ENCODE results near the gene BGN.

BGN gene

GRCh38 chrX:153494541-153495361 is at the start of gene BGN:
Gene BGN (plus strand): TSS chrX:153494980. CDS start chrX:153504632, 9,652 bp downstream.
- no peak for DNase-seq

DNA sequence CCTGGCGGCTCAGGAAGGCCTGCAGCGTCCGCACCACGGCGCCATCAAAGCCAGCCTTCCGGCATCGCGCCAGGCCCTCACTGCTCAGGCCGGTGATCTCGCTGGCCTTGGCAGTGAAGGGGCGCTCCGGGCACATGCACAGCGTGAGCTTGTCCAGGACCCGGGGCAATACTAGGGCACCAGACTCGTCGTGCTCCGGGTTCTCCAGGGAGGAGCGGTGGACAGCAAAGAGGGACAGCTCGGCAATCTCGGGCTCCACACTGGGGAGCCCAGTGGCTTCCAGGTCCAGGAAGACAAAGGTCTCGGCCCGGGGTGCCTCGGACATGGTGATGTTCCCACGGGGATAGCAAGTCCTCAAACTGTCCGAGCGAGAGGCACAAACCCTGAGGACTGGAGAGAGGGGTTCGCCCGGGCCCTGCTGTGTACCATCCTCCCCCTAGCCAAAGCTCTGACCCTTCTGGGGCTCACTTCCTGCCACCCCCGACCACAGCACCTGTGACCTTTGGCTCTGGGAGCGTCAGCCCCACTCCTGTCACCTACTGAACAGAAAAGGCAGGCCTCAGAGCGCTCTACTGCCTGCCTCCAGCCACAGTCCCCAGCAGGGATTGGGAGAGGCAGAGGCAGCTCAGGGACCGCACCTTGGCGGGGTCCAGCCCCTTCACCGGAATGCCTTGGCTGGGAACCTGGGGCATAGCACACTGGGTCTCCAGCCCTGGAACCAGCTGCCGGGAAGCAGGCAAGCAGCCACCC is 49.5 kb upstream of the BGN start:
- no peak for DNase-seq

DNA sequence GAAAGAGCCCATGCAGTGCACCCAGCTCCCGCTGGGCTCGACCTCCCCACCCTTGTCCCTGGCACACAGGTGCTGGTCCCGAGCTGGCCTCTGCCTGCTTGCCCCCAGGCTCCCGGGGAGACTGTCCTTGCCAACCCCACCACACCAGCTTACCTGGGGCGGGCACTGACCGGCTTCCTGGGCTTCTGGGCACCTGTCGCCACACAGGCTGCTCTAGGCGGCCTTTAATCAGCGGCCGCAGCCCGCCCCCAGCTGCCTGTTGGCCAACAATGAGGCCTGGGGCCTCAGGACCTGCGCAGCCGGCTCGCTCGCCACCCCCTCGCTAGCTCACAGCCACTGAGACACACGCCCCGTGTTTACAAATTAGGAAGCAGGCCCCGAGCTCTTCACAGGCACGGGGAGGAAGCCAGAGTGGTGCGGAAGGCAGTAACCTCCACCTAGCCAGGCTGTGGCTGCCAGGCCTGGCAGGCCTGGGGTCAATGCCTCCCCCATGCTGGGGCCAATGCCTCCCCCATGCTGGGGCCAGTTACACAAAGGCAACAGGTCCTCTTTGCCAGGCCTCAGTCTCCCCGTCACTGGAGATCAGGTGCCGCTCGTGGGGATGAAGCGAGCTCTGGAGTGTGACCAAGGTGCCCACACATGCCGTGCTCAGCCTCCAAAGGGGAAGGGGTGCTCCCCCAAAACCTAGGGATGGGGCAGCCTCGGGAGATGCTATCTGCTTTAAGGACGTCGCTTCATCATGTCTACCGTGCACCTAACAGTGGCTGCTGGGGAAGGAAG is 48.7 kb upstream of the BGN start, which contains the start of gene TREX2:
TSS of gene TREX2 (minus strand) at position 201 of the 780 bp plus-strand sequence. CDS start 626 bp downstream, outside the sequence.
- no peak for DNase-seq

GRCh38 chrX:153446636-153446936 is 48.2 kb upstream of the BGN start:
- no peak for DNase-seq

DNA sequence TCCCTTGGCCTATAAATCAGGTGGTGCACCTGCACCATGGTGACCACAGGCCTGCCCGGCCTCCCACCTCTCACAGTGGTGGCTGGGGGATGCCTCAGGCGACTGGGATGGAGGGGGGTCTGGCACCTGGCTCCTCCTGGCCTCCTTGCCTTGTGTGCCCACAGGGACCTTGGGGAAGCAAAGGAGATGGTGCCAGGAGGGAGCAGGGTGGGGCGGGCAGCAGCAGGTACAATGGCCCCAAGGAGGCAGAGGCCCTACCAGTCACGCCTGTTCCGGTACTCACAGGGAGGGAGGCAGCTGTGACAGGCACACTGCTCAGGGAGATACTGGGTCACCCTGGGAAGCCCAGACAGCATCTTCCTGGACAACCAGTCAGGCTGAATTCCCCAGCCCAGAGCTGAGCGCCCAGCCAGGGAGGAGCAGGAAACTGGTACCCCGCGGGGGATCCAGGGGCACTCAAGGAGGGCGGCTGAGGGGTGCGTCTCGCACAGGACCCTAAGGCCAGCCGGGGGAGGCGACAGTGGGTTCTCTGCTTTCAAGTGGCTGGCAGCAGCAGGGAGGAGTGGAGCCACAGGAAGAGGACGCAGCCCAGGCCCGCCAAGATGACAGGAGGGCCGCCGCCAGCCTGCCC is 47.7 kb upstream of the BGN start:
- DNase-seq = no peak

DNA sequence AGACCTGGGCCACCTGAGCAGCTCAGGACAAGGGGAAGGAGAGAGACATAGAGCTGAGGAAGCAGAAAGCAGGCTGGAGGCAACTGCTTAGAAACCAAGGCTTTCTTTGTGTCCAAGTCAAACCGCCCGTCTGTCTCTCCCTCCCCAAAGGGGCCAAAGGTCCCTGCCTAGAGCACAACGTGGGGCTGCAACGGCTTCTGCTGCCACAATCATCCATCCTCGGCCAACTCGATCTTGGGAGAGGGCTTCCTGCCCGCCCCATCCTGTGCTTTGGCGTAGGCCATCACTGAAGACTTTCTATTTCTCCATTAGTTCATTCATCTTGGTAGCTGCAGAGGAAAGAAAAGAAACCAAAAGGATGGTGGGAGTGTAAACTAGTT is 47.2 kb upstream of the BGN start:
- no peak for DNase-seq

DNA sequence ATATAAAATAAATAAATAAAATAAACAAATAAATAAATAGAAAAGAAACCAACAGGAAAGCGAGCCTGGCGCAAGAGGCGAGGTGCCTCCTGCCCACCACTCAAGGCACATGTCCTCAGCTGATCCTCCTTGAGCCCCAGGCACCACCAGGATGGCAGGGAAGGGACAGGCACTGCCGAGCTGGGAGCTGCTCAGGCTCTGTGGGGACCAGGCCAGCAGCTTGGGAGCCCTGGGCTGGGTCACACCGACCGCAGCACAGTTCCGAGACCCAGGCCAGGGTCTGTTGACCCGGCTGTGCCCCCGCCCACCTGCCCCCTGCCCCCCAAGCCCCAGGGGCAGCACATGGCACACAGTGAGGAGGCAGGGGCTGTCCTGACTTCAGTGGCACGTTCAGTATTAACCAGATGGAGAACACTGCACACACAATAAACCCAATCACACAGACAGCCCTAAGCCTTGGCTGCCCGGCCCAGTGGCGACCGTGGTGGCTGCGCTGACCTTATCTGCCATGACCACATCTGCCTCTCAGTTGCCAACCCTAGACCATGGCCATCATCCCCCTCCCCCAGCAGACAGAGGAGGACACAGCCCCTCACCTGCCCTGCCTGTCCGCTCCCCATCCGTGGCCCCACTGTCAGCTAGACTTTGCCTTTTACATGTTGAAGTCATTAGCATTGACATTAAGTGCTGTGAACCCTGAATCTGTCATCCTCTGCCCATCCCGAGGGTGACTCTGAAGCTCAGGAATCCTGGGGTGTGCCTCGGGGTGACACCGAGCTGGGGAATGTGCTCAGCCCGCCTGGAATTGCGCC is 46.0 kb upstream of the BGN start:
- DNase-seq = no peak

- no peak for DNase-seq
These were observed 45.2 kb upstream of the BGN start for GRCh38 chrX:153449368-153450113.

DNA sequence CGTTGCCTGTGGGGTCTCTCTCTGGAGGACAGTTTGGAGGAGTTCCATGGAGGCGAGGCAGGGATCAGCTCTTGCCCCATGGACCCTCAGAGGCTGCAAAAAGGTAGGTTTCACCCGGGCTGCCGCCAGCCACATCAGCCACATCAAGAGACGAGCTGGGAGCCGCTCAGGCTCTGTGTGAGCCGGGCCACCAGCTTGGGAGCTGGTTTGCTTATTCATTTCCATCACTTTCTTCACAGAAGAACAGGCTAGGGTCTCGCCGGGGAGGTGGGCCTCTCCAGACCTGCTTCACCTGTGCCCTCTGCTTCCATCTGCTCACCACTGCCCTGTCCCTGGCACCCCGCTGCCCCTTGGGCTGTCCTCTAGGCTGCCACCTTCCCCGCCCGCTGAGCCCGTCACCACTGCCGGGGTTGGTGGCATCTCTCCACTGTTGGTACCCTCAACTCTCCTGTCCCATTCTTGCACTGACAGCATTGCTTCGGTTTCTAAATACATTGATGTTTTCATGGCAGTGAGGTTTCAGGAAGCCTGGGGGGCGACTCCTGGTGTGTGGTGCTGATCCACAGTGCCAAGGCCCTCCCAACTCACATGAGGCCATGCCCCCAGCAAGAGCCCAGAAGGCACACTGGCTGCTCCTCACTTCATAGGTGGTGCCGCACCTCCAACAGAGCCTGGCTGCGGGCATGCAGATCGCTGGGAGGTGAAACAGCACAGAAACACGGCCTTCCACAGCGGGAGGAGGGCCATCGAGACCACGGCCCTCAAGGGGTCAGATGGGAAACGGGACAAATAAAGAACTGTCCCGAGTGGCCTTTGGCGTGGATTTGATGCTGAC is 44.4 kb upstream of the BGN start:
- DNase-seq = no peak

- no peak for DNase-seq
These were observed 43.9 kb upstream of the BGN start for GRCh38 chrX:153450949-153451277.

DNA sequence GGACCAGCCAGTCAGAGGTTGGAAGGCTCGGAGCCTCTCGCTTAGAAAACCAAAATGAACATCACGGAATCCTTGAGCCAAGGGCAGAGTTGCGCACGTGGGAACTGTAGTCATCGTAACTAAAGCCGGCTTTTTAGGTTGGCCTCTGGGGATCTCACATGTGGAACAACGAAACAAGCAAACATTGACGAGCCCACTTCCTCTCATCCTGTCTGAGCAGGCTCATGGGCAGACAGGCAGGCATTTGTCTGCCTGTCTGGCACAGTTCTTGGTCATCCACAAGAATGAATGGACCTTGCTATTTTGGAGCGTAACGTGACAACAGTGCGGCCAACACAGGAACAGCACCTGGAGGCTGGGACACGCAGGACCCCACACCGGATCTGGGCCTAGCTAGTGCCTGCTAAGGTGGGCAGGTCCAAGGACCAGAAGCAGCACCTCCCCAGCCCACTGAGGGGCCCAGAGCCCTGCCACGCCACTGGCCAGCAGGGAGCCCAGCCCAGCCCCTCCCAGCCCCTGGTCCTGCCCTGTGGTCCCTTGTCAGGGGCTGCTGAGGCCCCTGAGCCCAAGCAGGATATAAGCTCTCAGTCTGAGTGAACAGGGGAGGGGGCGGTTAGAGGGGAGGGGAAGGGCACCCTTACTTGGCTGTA is 39.8 kb upstream of the BGN start:
- DNase-seq = no peak

DNA sequence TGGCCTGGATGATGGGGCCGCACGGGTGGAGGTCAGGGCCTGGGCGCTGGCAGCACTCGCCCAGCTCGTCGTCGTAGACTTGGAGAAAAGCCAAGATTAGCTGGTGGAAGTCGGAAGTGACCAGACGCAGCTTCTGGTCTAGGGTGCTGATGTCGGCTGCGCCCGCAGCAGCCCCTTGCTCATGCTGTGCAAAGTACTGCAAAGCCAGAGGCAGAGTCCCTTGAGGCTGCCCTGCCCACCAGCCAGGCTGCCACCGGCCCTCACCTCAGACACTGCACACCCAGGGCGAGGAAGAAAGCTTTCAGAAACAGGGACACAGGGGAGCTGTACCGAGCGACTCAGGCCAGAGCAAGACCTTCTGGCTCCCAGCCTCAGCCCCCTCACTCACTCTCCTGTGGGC is 39.2 kb upstream of the BGN start:
- DNase-seq = no peak

DNA sequence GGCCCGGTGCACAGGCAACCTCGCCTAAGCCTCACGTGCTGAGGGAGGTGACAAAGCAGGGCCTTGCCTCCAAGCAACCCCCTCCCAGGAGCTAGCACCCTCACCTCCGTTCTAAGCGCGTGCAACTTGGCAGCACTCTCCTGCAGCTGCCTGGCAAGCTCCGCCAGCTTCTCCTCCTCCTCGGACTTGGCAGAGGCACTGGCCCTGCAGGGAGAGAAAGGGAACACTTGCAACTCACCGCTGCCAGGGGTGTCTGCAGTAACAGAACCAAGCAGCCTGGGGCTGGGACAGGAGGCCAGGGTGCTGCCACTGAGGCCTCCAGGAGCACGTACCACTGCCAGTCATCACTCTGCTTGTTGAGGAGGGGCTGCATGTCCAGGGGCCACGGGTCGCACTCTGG is 38.6 kb upstream of the BGN start:
- DNase-seq = no peak

- DNase-seq = no peak
These were observed 38.1 kb upstream of the BGN start for GRCh38 chrX:153456704-153457103.

DNA sequence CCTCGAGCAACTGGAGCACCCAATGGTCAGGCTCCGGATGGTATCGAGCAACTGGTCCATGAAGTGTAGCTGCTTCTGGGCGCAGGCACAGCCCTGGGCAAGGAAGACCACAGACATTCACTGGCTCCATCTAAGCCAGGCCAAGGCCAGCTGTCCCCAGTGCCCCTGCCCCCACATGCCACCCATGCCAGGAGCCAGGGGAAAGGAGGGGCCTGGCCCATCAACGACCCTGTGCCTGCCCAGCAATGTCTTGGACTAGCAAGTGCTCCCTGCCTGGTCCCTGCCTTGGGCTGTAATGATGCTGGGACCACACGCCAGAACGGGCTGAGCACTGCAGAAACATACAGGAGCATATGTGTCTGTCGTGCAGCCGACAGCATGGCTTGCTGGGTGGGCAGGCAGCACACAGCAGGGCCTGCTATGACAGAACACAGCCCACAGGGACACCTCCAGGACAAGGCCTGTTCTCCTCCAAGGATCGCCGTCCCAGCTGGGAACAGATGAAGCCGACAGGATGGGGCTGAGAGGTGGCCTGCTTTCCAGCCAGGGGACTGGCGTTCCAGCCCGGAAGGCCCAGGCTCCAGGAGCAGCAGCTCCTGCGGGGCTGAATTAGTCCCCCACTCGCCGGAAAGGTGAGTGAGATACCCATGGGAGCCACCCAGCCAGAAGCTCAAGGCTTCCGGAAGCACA is 37.5 kb upstream of the BGN start:
- no peak for DNase-seq

DNA sequence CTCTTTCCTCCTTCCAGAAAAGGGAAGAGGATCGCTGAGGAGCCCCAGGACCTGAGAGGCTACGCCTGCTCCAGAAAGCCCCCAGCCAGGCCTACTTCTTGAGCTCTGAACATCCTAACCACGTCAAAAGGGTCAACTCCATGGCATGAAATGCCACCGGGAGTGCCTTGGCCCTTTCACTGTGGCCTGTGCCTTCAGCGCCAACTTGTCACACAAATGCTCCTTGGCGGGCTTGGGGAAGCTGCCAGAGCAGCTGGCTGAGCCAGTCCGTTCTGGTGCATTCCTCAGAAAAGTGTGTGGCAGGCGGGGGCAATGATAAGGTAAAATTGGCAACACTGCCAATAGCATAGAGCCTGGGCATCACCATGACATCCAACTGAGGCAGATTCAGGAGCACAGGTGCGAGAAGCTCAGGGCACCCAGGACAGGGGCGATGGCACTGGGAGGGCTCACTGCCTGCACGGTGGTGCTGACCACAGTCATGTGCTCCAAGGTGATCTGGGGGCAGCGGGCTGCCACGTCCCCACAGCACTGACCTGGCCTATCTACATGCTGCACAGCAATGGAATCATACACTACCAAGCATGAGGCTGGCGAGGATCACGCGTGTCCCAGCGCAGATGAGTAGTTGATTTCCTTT is 36.8 kb upstream of the BGN start:
- DNase-seq = no peak

DNA sequence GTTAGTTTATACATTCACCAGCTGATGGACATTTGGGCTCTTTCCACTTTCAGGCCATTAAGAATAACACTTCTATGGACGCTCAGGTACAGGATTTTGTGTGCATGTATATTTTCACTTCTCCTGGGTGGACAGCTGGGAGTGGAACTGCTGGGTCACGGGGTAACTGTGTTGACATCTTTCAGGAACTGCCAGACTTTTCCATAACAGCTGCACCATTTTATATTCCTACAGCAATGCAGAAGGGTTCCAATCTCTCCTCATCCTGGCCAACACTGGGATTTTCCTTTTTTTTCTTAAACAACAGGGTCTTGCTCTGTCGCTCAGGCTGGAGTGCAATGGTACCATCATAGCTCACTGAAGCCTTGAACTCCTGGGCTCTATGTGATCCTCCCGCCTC is 36.3 kb upstream of the BGN start:
- DNase-seq = no peak

GRCh38 chrX:153459986-153460385 is 34.8 kb upstream of the BGN start:
- DNase-seq = no peak

GRCh38 chrX:153460826-153461225 is 34.0 kb upstream of the BGN start:
- DNase-seq = peak; percentile 37 to 48
